Dorsolateral prefrontal cortex (tissue), 118 donors: ENCODE measurements around the gene PDILT. TPM values are rescaled to one million over a fixed set of nuclear protein-coding genes. Genes with fewer than 3 reads are reported as not detected.

Experiments used
- total RNA-seq, 120 experiments: library from RNA; stranded (reverse); gene quantifications; one replicate each; pipeline versions ENCODE4 v1.2.3 to v1.2.4, GENCODE V29; 2022

Gene PDILT
- total RNA-seq, 120 experiments from 2014 or later: not detected

Other genes starting within 250 kb of the PDILT start
- not detected for gene GP2, start 77.2 kb downstream of the PDILT start, total RNA-seq
- gene UMOD, start 52.0 kb downstream of the PDILT start, total RNA-seq: not detected
- gene ACSM5, start 4.8 kb upstream of the PDILT start, total RNA-seq: 10 to 100 TPM in 6 of 120 experiments, 1 to 10 TPM in 114; 1.4 to 14.3 (median 4.8) TPM
- gene ACSM2A, start 46.8 kb upstream of the PDILT start, total RNA-seq: not detected
- gene ACSM2B, start 171.6 kb upstream of the PDILT start, total RNA-seq: not detected